WTC11 (cell line): ENCODE measurements around the gene PDZD2.

Experiments used
- SP1 ChIP-seq: sonication (generic); formaldehyde crosslinking; conservative IDR thresholded peaks from 2 replicates; pipeline ENCODE4 v1.8.1; 2022; ENCODE audit warnings: missing genetic modification reagents
- TF ChIP-seq, protein P1 (sequence below): fragments of 200-600 bp; IDR thresholded peaks from 2 replicates; pipeline ENCODE4 v1.8.0; 2022; ENCODE audit warnings: antibody characterized with exemption
- TF ChIP-seq, protein P2 (sequence below): sonication (generic); formaldehyde crosslinking; IDR thresholded peaks from 2 replicates; pipeline ENCODE4 v1.8.1; 2023; ENCODE audit warnings: mild to moderate bottlenecking, missing genetic modification reagents, moderate library complexity
- TF ChIP-seq, protein P3 (sequence below): sonication (generic); formaldehyde crosslinking; IDR thresholded peaks from 2 replicates; pipeline ENCODE4 v1.8.1; 2022; ENCODE audit warnings: low read depth, missing genetic modification reagents, borderline replicate concordance

DNA sequence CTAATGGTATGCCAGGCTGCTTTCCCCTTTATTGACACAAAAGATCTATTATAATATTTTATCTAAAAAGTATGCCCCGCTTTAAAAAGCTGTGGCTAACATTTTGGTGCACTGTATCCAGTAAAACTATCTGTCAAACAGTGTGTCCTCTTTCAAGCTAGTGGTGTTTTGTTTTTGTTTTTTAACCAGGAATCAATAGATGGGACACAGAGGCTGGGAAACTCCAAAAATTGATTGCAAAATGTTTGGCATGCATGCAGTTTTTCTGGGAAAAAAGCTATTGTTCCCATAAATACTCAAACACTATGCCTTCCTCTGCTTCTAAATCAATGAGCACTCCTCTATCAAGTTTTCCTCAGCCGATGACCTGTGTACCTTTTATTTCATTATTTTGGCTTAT is 34.3 kb upstream of the PDZD2 start:
- no peak for TF ChIP-seq SP1 (CRISPR knock-in tag)
- TF ChIP-seq, protein P1, sequence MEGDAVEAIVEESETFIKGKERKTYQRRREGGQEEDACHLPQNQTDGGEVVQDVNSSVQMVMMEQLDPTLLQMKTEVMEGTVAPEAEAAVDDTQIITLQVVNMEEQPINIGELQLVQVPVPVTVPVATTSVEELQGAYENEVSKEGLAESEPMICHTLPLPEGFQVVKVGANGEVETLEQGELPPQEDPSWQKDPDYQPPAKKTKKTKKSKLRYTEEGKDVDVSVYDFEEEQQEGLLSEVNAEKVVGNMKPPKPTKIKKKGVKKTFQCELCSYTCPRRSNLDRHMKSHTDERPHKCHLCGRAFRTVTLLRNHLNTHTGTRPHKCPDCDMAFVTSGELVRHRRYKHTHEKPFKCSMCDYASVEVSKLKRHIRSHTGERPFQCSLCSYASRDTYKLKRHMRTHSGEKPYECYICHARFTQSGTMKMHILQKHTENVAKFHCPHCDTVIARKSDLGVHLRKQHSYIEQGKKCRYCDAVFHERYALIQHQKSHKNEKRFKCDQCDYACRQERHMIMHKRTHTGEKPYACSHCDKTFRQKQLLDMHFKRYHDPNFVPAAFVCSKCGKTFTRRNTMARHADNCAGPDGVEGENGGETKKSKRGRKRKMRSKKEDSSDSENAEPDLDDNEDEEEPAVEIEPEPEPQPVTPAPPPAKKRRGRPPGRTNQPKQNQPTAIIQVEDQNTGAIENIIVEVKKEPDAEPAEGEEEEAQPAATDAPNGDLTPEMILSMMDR: no peak
- TF ChIP-seq, protein P2, sequence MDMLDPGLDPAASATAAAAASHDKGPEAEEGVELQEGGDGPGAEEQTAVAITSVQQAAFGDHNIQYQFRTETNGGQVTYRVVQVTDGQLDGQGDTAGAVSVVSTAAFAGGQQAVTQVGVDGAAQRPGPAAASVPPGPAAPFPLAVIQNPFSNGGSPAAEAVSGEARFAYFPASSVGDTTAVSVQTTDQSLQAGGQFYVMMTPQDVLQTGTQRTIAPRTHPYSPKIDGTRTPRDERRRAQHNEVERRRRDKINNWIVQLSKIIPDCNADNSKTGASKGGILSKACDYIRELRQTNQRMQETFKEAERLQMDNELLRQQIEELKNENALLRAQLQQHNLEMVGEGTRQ (CRISPR knock-in tag): no peak
- TF ChIP-seq, protein P3, sequence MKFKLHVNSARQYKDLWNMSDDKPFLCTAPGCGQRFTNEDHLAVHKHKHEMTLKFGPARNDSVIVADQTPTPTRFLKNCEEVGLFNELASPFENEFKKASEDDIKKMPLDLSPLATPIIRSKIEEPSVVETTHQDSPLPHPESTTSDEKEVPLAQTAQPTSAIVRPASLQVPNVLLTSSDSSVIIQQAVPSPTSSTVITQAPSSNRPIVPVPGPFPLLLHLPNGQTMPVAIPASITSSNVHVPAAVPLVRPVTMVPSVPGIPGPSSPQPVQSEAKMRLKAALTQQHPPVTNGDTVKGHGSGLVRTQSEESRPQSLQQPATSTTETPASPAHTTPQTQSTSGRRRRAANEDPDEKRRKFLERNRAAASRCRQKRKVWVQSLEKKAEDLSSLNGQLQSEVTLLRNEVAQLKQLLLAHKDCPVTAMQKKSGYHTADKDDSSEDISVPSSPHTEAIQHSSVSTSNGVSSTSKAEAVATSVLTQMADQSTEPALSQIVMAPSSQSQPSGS (CRISPR knock-in tag): no peak
